HG03175 (cell line): ENCODE data around the gene MARCHF7.

ENCODE experiments used
- ATAC-seq: cut with Tn5 transposase; IDR thresholded peaks from one replicate; pipeline ENCODE4 v1.9.1; 2021; ENCODE audit warnings: mild to moderate bottlenecking, moderate library complexity; ENCODE audit not compliant: unreplicated experiment

MARCHF7 gene

DNA sequence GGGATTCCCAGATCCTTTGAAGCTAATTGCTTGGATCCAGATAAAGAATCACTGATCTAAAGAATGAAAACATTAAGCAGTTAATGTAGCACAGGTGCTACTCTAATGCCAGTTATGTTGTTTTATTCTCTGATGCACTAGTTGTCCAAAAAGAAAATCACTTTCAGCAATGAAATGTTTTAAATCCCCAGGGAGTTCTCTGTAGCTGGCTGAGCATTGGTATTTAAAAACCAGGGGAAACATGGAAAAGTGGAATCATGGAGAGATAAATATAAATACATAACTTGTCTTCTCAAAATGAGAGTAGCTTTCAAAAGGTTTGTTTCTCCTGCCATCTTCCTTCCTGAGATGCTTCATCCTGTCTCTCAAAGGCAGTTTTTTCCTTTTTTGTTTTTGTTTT, 48.0 kb downstream of the MARCHF7 start:
- no peak for ATAC-seq

DNA sequence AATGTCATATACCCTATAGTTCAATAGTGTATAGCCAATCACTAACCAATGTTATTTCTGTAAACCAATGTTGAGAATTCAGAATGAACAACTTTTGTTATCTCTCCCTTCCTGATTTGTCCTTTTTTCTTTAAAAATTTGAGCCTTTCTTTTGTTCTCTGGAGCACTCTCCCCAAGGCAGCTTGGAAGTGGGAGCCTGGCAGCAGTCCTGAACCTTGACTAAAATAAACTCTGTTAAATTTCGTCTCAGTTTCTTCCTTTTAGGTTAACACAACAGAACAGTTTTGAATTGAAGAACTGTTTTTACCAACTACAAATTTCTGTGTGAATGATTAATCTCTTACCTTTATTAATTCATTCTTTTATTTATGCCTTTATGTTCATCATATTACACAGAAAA, 49.8 kb downstream of the MARCHF7 start:
- ATAC-seq: no peak
